NB4 (cell line): ENCODE results near the gene ADGRB2.

ENCODE experiments used
- POLR2A ChIP-seq: IDR thresholded peaks from 2 replicates; pipeline ENCODE4 v1.6.1; 2011; ENCODE audit warnings: mild to moderate bottlenecking; ENCODE audit not compliant: insufficient read length; ENCODE audit errors: extremely low read depth
- TF ChIP-seq, protein P1 (sequence below): IDR thresholded peaks from one replicate; pipeline ENCODE4 v1.5.1; 2012; ENCODE audit warnings: low read depth, low read length

DNA sequence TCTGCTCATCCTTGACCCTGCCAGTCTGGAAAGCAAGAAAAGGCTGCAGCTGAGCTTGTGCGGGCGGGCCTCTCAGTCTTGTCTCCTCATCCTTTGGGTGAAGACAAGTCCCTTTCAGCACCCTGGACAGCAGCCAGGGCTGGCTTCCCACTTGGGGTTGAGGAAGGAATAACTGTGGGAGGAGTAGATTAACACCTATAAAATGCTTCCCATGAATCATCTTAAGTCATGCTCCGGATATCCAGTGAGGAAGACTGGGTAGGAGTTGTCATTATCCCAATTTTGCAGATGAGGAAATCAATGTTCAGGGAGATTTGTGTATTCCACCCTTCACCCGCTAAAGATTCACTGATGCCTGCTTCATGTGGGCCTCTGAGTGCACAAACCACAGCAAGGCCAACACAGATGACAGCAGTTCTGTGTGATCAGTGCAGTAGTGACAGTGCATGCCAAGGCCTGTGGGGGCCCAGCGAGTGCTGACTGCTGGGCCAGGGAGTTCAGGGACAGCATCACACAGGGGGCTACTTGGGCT, 40.2 kb downstream of the ADGRB2 start:
- TF ChIP-seq POLR2A, result no peak
- TF ChIP-seq, protein P1, sequence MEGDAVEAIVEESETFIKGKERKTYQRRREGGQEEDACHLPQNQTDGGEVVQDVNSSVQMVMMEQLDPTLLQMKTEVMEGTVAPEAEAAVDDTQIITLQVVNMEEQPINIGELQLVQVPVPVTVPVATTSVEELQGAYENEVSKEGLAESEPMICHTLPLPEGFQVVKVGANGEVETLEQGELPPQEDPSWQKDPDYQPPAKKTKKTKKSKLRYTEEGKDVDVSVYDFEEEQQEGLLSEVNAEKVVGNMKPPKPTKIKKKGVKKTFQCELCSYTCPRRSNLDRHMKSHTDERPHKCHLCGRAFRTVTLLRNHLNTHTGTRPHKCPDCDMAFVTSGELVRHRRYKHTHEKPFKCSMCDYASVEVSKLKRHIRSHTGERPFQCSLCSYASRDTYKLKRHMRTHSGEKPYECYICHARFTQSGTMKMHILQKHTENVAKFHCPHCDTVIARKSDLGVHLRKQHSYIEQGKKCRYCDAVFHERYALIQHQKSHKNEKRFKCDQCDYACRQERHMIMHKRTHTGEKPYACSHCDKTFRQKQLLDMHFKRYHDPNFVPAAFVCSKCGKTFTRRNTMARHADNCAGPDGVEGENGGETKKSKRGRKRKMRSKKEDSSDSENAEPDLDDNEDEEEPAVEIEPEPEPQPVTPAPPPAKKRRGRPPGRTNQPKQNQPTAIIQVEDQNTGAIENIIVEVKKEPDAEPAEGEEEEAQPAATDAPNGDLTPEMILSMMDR, result no peak
